Measurements from ENCODE around the gene SPATA22.
"Not testable (repeated sequence)": the region's sequence is repeated elsewhere in the genome, so short reads cannot be mapped to it uniquely, and the experiment has no call there.

SPATA22 gene

GRCh38 chr17:3401786-3402185 is 69.8 kb downstream of the SPATA22 start:
- DNase-seq (ENCODE audit: extremely low read depth, low read depth): no peak
- TF ChIP-seq, protein P1, sequence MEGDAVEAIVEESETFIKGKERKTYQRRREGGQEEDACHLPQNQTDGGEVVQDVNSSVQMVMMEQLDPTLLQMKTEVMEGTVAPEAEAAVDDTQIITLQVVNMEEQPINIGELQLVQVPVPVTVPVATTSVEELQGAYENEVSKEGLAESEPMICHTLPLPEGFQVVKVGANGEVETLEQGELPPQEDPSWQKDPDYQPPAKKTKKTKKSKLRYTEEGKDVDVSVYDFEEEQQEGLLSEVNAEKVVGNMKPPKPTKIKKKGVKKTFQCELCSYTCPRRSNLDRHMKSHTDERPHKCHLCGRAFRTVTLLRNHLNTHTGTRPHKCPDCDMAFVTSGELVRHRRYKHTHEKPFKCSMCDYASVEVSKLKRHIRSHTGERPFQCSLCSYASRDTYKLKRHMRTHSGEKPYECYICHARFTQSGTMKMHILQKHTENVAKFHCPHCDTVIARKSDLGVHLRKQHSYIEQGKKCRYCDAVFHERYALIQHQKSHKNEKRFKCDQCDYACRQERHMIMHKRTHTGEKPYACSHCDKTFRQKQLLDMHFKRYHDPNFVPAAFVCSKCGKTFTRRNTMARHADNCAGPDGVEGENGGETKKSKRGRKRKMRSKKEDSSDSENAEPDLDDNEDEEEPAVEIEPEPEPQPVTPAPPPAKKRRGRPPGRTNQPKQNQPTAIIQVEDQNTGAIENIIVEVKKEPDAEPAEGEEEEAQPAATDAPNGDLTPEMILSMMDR (IDR thresholded peaks at IDR 0.05; ENCODE audit: low read depth, low read length, missing control alignments): no peak
- H3K4me3 ChIP-seq (replicated peaks; ENCODE audit: low read depth, low read length): no peak overlapping the region

- no peak overlapping the region for H3K4me3 ChIP-seq (replicated peaks; ENCODE audit: low read depth, low read length)
- no peak for DNase-seq (ENCODE audit: extremely low read depth, low read depth)
- TF ChIP-seq, protein P1 (IDR thresholded peaks at IDR 0.05; ENCODE audit: low read depth, low read length, missing control alignments): no peak
Measured at GRCh38 chr17:3400055-3400454, 71.6 kb downstream of the SPATA22 start.

DNA sequence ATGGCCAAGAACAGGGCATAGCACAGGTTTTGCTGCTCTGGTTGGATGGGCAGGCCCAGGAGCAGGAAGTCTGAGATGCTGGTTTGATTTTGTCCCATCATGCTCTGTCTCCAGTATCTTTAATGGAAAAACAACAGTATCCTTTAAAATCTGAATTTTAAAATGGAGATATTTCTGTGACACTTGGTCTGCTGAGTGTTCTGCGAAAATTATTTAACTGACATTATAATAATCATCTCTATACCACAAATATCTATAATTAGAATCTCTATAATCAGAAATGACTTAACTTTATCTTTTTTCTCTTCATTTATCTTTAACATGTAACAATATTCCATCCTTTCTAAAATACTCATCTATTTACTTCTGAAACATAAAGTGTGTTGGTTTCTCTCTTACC is 73.3 kb downstream of the SPATA22 start, which contains the start of gene OR1E1:
TSS of gene OR1E1 (minus strand) at position 101 of the 400 bp plus-strand sequence. CDS start at position 101, 0 bp downstream.
- TF ChIP-seq, protein P1 (IDR thresholded peaks at IDR 0.05; ENCODE audit: low read depth, low read length, missing control alignments): no peak
- H3K4me3 ChIP-seq (replicated peaks; ENCODE audit: low read depth, low read length): no peak within 1 kb of the TSS
- no peak for DNase-seq (ENCODE audit: extremely low read depth, low read depth)

DNA sequence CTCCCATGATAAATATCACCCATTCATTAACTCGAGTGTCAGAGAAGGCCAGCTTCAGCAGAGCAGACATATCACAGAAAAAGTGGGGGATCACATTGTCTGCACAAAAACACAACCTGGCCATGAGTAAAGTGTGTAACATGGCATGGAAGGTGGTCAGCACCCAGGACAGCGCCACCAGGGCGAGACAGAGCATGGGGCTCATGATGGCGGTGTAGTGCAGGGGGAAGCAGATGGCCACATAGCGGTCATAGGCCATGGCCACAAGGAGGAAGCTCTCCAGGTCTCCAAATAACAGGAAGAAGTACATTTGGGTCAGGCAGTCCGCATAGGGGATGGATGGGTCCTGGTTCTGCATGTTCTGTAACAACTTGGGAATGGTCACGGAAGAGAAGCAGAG is 73.8 kb downstream of the SPATA22 start:
- H3K4me3 ChIP-seq (replicated peaks; ENCODE audit: low read depth, low read length); DNase-seq (ENCODE audit: extremely low read depth, low read depth): not testable (repeated sequence)

Measured in HFF-Myc (cell line).